ENCODE results near the gene SKAP2. TPM values are rescaled to one million over a fixed set of nuclear protein-coding genes. Genes with fewer than 3 reads are reported as not detected.

The SKAP2 gene
- total RNA-seq, 2 donors from 2014 or later, result 7.8 to 11.2 TPM

DNA sequence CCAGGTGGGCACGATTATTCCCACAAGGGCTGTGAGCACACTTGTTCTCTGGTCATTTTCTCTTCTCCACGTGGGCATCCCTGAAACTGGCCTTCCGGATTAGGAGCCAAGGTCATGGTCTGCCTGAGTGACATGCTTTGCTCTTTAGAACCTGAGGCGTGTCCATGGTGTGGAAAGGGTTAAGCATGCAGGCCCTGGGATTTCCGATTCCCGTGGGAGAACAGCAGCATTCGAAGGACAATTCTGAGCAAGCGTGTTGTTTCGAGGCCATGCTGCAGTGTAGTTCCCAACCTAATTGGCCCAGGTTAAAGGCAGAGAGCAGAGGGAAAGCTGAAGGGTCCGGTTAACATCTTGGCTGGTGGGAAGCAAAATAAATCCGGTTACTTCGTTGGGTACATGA is 245.9 kb downstream of the SKAP2 start:
- Histone ChIP-seq H3K36me3 (no peaks in the 10 kb centered on the region), H3K27ac (no peak overlapping the region), H3K4me3 (no peak overlapping the region), H3K4me1 (no peaks in the 10 kb centered on the region), H3K27me3 (no peaks in the 10 kb centered on the region), H3K9me3 (no peaks in the 10 kb centered on the region)
- DNase-seq (ENCODE audit: low spot score), result no peak
- no peak for TF ChIP-seq CTCF (IDR thresholded peaks at IDR 0.05)

Other genes with a start within 250 kb of the SKAP2 start
- under 1 TPM in 1 of 2 donors, not detected in 1; 0.20 TPM for gene HOXA1, start 231.4 kb upstream of the SKAP2 start, total RNA-seq
- under 1 TPM; 0.16 to 0.33 TPM for gene HOXA2, start 238.1 kb upstream of the SKAP2 start, total RNA-seq

All from right atrium auricular region (tissue), 2 donors.